ENCODE measurements around the gene SCNN1A.
A peak's percentile ranks its signal among the peaks of the same experiment; 100 is the strongest.

Gene SCNN1A

GRCh38 chr12:6375269-6376078 is at the start of gene SCNN1A:
TSS of gene SCNN1A (minus strand) at chr12:6375563. CDS start at chr12:6374783, 780 bp downstream.
- no peak for DNase-seq

- DNase-seq = no peak
These were observed 49.5 kb upstream of the SCNN1A start for GRCh38 chr12:6424866-6425265.

GRCh38 chr12:6424008-6424347 is 48.6 kb upstream of the SCNN1A start:
- DNase-seq = no peak

- DNase-seq = peak; percentile 75
These were observed 48.1 kb upstream of the SCNN1A start for GRCh38 chr12:6423267-6424007.

GRCh38 chr12:6420364-6420763 is 45.0 kb upstream of the SCNN1A start:
- no peak for DNase-seq

- no peak for DNase-seq
These were observed 43.4 kb upstream of the SCNN1A start for GRCh38 chr12:6418796-6419195.

GRCh38 chr12:6416596-6416995 is 41.2 kb upstream of the SCNN1A start:
- DNase-seq = no peak

GRCh38 chr12:6407236-6407954 is 32.0 kb upstream of the SCNN1A start:
- no peak for DNase-seq

GRCh38 chr12:6405963-6406362 is 30.6 kb upstream of the SCNN1A start:
- no peak for DNase-seq

- DNase-seq = no peak
These were observed 29.0 kb upstream of the SCNN1A start for GRCh38 chr12:6404390-6404789.

GRCh38 chr12:6399884-6400644 is 24.7 kb upstream of the SCNN1A start:
- DNase-seq = no peak

GRCh38 chr12:6396031-6396430 is 20.7 kb upstream of the SCNN1A start:
- DNase-seq = no peak

- DNase-seq = no peak
These were observed 19.0 kb upstream of the SCNN1A start for GRCh38 chr12:6394398-6394797.

- DNase-seq = no peak
These were observed 17.7 kb upstream of the SCNN1A start for GRCh38 chr12:6393109-6393508.

GRCh38 chr12:6392504-6392903 is 17.1 kb upstream of the SCNN1A start:
- no peak for DNase-seq

- DNase-seq = no peak
These were observed 15.7 kb upstream of the SCNN1A start for GRCh38 chr12:6391013-6391412.

- no peak for DNase-seq
These were observed 14.9 kb upstream of the SCNN1A start for GRCh38 chr12:6390084-6390799.

- no peak for DNase-seq
These were observed 12.2 kb upstream of the SCNN1A start for GRCh38 chr12:6387541-6387940.

GRCh38 chr12:6386491-6386890 is 11.1 kb upstream of the SCNN1A start:
- DNase-seq = no peak

GRCh38 chr12:6386038-6386437 is 10.7 kb upstream of the SCNN1A start:
- no peak for DNase-seq

GRCh38 chr12:6384499-6385436 is 9.4 kb upstream of the SCNN1A start:
- DNase-seq = no peak

Data from activated naive CD4-positive, alpha-beta T cell treated with Interleukin-2 at 50 U/mL for 16 hours (primary cell).